IPS-NIHi7 (cell line): ENCODE data around the gene RSAD2.
A peak's percentile ranks its signal among the peaks of the same experiment; 100 is the strongest.
"Not testable (repeated sequence)": the region's sequence is repeated elsewhere in the genome, so short reads cannot be mapped to it uniquely, and the experiment has no call there.

Source experiments
- DNase-seq: peaks from one replicate; pipeline ENCODE4 v3.0.0; 2012; ENCODE audit warnings: mixed read lengths; ENCODE audit errors: extremely low spot score

The RSAD2 gene

GRCh38 chr2:6864231-6864754 is 13.3 kb upstream of the RSAD2 start:
- no peak for DNase-seq

- DNase-seq: no peak
These were observed 12.6 kb upstream of the RSAD2 start for GRCh38 chr2:6864923-6865345.

GRCh38 chr2:6865346-6866274 is 12.0 kb upstream of the RSAD2 start, which contains the start of gene CMPK2:
TSS of gene CMPK2 (minus strand) at chr2:6865907. CDS start at chr2:6865696, 211 bp downstream.
- peak; percentile 72 for DNase-seq

DNA sequence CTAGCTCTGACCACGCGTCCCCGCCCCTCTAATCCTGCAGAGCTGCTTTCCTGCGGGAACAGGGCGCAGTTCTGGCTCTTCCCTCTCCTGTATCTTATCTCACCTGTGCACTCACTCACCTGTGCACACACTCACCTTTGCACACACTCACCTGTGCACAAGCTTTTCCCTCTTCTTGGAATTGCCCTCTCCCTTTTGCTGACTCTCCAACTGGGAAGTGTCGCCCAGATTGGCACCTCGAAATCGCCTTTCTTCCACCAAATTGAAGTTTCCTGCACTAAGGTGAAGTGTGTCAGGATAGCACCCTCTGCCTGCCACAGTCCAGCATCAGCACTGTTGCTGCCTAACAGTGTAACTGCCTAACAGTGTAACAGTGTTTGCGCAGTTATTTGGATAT is 11.3 kb upstream of the RSAD2 start:
- peak; percentile 39 for DNase-seq

- DNase-seq: no peak
These were observed 10.6 kb upstream of the RSAD2 start for GRCh38 chr2:6866982-6867381.

- no peak for DNase-seq
These were observed 5.2 kb upstream of the RSAD2 start for GRCh38 chr2:6872394-6872793.

GRCh38 chr2:6874032-6874431 is 3.5 kb upstream of the RSAD2 start:
- DNase-seq: no peak

DNA sequence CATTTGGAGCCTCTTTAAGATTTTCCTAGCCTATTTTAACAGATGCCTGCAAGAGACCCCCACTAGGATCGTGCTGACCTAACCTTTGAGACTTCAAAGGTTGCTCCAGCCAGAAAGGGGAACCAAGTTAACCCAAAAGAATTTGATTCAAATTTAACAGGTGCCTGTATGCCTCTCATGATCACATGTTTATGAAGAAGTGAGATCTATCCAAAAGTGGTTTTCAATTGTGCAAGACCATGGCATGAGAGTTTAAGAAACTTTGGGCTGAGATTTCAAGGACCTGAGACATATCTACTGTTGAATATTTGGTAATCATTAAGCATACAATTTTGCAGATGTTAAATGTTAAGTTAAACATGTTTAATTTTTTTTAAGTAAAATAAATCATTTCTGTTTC is 1.3 kb upstream of the RSAD2 start:
- no peak for DNase-seq

GRCh38 chr2:6878549-6878948 is 972 bp downstream of the RSAD2 start:
- DNase-seq: no peak

- no peak for DNase-seq
These were observed 1.4 kb downstream of the RSAD2 start for GRCh38 chr2:6879011-6879410.

DNA sequence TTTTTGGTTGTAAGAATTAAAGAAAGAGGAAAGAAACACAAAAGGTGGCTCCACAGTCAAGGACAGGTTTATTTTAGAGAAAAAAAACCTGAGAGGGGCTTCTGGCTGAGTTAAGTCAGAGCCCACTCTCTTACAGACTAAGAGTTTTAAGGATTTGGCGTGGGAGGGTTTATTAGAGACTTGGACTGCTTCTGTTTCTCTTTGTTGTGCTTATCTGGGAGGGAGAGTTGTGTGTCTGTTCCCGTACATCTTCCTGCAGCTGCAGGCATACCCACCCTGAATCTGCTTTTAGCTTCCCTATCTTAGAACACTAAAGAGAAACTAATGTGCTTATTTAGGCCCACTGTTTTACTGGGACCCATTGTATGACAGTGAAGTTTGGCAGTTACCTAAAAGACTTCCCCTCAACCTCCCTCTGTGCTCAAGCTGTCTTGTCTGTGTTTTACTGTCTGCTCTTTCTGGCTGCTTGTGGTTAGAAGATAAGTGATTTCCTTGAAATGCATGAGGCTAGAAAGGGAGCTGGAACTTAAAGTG is 2.7 kb downstream of the RSAD2 start:
- no peak for DNase-seq

DNA sequence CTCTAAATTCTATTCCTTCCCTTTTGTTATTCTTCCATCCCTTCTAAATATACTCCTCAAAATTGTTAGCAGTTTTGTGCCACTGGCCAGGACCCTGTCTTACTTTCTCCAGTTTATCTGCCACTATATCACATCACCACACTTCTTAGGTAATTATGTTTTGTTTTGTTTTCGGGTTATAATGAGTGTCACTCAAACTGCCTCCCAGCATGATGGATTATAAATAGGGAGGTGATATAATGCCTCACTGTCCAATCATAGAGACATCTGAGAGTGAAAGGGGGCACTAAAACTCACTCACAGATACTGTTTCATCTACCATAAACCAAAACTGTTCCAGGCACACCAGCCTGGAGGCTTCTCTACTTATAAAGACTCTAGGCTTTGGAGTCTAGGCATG is 3.5 kb downstream of the RSAD2 start:
- DNase-seq: no peak

DNA sequence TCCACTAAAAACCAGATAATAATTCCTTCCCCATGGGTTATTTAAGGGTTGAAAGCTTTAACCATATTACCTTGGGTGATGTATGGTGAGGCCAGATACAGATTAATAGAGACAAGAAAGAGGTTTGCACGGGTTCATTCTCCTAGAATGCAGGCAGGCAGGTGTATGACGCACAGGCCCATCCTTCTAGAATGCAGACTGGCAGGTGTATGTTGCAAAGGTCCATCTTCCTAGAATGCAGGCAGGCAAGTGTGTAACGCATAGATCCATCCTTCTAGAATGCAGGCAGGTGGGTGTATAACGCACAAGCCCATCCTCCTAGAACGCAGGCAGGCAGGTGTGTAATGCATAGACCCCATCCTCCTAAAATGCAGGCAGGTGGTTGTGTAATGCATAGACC is 3.9 kb downstream of the RSAD2 start:
- DNase-seq: no peak

GRCh38 chr2:6883448-6884122 is 6.0 kb downstream of the RSAD2 start:
- no peak for DNase-seq

GRCh38 chr2:6885551-6885950 is 8.0 kb downstream of the RSAD2 start:
- DNase-seq: no peak

DNA sequence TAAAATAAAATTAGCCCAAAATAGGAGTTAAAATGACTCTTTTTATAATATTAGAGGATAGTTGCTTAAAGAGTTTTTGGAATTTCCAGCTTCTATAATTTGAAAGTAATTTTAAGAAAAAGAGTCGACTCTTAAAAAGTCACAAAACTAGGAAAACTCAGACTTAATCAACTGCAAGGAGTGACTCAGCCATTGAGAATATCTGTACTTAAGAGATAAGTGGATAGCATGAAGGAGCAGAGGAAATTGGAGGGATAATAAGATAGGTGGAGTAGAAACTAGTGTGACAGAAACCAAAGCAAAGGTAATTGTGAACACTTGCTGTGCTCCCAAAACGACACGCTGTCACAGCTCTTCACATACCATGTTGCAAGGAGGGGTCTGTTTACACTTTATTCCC is 8.4 kb downstream of the RSAD2 start:
- DNase-seq: no peak

DNA sequence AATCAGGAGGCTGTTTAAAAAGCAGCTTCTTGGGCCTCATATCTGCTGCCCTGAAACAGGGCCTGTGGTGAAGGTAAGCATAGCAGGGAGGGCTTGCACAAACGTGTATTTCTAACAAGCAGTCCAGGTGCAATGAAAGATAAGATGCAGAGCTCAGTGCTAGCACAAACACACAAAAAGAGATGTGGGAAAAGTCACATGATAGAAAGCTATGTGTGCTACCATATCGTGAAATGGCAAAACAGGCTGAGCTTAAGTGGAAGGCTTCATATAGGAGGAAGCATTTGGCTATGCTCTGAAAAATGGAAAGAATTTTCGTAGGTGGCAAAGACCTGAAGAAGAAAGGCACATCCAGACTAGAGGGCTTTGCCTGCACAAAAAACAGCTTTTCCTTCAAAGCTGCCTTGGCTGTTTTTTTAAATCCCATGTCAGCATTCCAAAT is 10.2 kb downstream of the RSAD2 start:
- no peak for DNase-seq

- no peak for DNase-seq
These were observed 11.1 kb downstream of the RSAD2 start for GRCh38 chr2:6888724-6889123.

- DNase-seq: no peak
These were observed 16.4 kb downstream of the RSAD2 start for GRCh38 chr2:6893876-6894482.

DNA sequence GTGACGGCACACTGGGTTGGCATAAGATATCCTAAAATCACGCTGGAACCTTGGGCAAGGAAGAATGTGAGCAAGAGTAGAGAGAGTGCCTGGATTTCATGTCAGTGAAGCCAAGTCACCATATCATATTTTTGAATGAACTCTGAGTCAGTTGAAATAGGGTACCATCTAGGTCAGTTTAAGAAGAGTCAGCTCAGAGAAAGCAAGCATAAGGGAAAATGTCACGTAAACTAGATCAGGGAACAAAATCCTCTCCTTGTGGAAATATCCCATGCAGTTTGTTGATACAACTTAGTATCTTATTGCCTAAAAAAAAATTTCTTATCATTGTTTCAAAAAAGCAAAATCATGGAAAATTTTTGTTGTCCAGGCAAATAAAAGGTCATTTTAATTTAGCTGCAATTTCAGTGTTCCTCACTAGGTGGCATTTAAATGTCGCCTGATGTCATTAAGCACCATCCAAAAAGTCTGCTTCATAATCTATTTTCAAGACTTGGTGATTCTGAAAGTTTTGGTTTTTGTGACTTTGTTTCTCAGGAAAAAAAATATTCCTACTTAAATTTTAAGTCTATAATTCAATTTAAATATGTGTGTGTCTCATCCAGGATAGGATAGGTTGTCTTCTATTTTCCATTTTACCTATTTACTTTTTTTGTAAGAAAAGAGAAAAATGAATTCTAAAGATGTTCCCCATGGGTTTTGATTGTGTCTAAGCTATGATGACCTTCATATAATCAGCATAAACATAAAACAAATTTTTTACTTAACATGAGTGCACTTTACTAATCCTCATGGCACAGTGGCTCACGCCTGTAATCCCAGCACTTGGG is 19.6 kb downstream of the RSAD2 start:
- no peak for DNase-seq

GRCh38 chr2:6902581-6902980 is 25.0 kb downstream of the RSAD2 start:
- not testable (repeated sequence) for DNase-seq
